ENCODE results near the gene PLCL2. TPM values are rescaled to one million over a fixed set of nuclear protein-coding genes. Genes with fewer than 3 reads are reported as not detected.
A peak's percentile ranks its signal among the peaks of the same experiment; 100 is the strongest.

Gene PLCL2
- total RNA-seq, 1 experiment from 2014 or later, result 32.1 TPM

DNA sequence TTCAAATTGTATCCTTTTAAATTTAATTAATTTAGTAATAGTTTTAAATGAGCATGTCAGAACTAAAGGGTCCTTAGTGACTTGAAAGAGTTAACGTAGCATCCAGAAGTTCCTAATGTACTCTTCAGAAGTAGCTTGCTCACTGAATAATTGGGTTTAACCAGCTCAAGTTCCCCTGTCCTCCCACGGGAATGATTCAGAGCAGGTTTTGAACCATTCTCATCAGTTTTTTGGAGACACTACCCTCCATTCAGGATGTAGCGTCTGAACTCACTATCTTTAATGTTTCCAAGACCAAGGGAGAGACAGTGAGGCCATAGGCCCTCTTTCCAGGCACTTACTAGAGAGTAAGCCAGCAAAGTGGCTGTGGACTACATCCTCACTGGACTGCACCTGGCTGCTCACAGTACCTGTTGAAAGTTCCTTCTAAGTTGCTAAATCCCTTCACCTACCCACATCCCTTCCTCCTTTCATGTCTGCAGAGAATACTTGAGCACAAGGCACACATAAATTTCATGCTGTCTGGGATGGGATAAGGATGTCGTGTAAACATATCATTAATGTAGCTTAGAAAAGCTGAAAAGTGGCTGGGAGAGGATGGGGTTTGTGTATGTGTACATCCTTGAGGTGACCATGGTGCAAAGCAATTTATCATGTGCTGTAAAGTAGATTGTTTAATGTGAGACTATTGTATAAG, 146.3 kb downstream of the PLCL2 start:
- Histone ChIP-seq H2AFZ (ENCODE audit: low read length) (no peak overlapping the region), H2AK5ac (ENCODE audit: insufficient read length, low read length) (no peak overlapping the region), H2BK20ac (ENCODE audit: low read depth, low read length, poor library complexity, severe bottlenecking) (no peak overlapping the region), H3K23ac (ENCODE audit: insufficient read length, low read depth, low read length) (no peak overlapping the region), H3K4ac (ENCODE audit: low read depth, low read length) (no peak overlapping the region), H3T11ph (ENCODE audit: low read length) (no peak overlapping the region), H3K18ac (ENCODE audit: insufficient read length, low read depth, low read length) (no peak overlapping the region), H3K27me3 (ENCODE audit: insufficient read depth, low read length) (no peaks in the 10 kb centered on the region), H3K9me3 (ENCODE audit: control insufficient read depth, low read depth, low read length) (no peaks in the 10 kb centered on the region), H2BK12ac (ENCODE audit: insufficient read length, low read depth, low read length) (no peak overlapping the region), H3K56ac (ENCODE audit: insufficient read length, low read depth, low read length) (no peak overlapping the region), H4K91ac (ENCODE audit: insufficient read length, low read depth, low read length) (no peak overlapping the region), H3K4me2 (ENCODE audit: insufficient read depth, insufficient read length, low read length) (no peak overlapping the region), H4K20me1 (ENCODE audit: control insufficient read depth, insufficient read depth, insufficient read length) (no peaks in the 10 kb centered on the region), H3K4me1 (ENCODE audit: insufficient read depth, low read length) (no peaks in the 10 kb centered on the region; the same call in 1 of the 2 replicates), H2BK15ac (ENCODE audit: low read depth, low read length) (no peak overlapping the region), H3K9ac (ENCODE audit: extremely low read depth, insufficient read length, low read length) (no peak overlapping the region), H2BK5ac (ENCODE audit: insufficient read length, low read length) (no peak overlapping the region), H4K5ac (ENCODE audit: insufficient read length, low read depth, low read length) (no peak overlapping the region), H2BK120ac (ENCODE audit: low read depth, low read length, poor library complexity, severe bottlenecking) (no peak overlapping the region), H3K14ac (ENCODE audit: insufficient read depth, low read length) (no peak overlapping the region), H3K79me1 (ENCODE audit: insufficient read depth, low read depth, low read length, poor library complexity, severe bottlenecking) (no peaks in the 10 kb centered on the region), H4K8ac (replicated peaks; ENCODE audit: insufficient read length, low read depth, low read length) (no peak overlapping the region), H3K79me2 (ENCODE audit: insufficient read depth, low read length) (no peaks in the 10 kb centered on the region), H3K27ac (ENCODE audit: insufficient read length, low read depth, low read length) (no peak overlapping the region), H3K23me2 (ENCODE audit: insufficient read length, low read depth, low read length, poor library complexity, severe bottlenecking) (no peaks in the 10 kb centered on the region)
- DNase-seq, result no peak
- no CpG with 5 or more reads among the region's 4 CpGs for WGBS (ENCODE audit: extremely low coverage, insufficient read length, low lambda C conversion rate)
- TF ChIP-seq, protein P1, sequence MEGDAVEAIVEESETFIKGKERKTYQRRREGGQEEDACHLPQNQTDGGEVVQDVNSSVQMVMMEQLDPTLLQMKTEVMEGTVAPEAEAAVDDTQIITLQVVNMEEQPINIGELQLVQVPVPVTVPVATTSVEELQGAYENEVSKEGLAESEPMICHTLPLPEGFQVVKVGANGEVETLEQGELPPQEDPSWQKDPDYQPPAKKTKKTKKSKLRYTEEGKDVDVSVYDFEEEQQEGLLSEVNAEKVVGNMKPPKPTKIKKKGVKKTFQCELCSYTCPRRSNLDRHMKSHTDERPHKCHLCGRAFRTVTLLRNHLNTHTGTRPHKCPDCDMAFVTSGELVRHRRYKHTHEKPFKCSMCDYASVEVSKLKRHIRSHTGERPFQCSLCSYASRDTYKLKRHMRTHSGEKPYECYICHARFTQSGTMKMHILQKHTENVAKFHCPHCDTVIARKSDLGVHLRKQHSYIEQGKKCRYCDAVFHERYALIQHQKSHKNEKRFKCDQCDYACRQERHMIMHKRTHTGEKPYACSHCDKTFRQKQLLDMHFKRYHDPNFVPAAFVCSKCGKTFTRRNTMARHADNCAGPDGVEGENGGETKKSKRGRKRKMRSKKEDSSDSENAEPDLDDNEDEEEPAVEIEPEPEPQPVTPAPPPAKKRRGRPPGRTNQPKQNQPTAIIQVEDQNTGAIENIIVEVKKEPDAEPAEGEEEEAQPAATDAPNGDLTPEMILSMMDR (conservative IDR thresholded peaks at IDR 0.05), result no peak
- Mint-ChIP-seq H3K4me3 (no peak overlapping the region), H3K27ac (peak overlapping the region in 1 of 3 experiments; percentile 2; a peak in 3 of 7 replicates), H3K9me3 (no peaks in the 10 kb centered on the region; a peak in 1 of 5 replicates), H3K4me1 (peaks cover 33 to 35% of the 10 kb centered on the region in 2 experiments), H3K36me3 (ENCODE audit: insufficient read depth in 1 of 3, low read depth in 3 of 3) (peaks cover 0 to 8% (median 8%) of the 10 kb centered on the region in 3 experiments; a peak in 3 of 7 replicates), H3K27me3 (ENCODE audit: low read depth) (no peaks in the 10 kb centered on the region)
